Measurements from ENCODE around the gene KCNJ8. TPM values are rescaled to one million over a fixed set of nuclear protein-coding genes. Genes with fewer than 3 reads are reported as not detected.

Gene KCNJ8
- total RNA-seq, 1 experiment from 2014 or later = 0.77 TPM

- Histone ChIP-seq H3K9me3 (ENCODE audit: low read length) (no peaks in the 10 kb centered on the region), H3K9ac (ENCODE audit: low read length) (no peak overlapping the region), H3K4me2 (ENCODE audit: low read length) (no peak overlapping the region), H4K20me1 (ENCODE audit: low read length) (no peaks in the 10 kb centered on the region), H3F3A (ENCODE audit: low read length, unreplicated experiment) (no peaks in the 10 kb centered on the region), H3K4me3 (ENCODE audit: low read length) (no peak overlapping the region), H3K27ac (ENCODE audit: low read length) (no peak overlapping the region), H3K79me2 (ENCODE audit: low read length) (no peaks in the 10 kb centered on the region), H2AFZ (ENCODE audit: low read length) (no peak overlapping the region), H3K36me3 (ENCODE audit: low read depth, low read length) (no peaks in the 10 kb centered on the region), H3K27me3 (ENCODE audit: low read length) (no peaks in the 10 kb centered on the region), H3K4me1 (ENCODE audit: insufficient read depth, low read length) (no peaks in the 10 kb centered on the region), H3K9me2 (replicated peaks; ENCODE audit: low read length) (no peaks in the 10 kb centered on the region)
- TF ChIP-seq CTCF (conservative IDR thresholded peaks at IDR 0.05; ENCODE audit: low read depth, low read length) = no peak
- no TSS peak for BruUV-seq (replicated peaks)
- intact Hi-C loops (cut with micrococcal nuclease) = no loop called here
- DNase-seq = no peak
- POLR2A ChIA-PET (ENCODE audit: unreplicated experiment) = no interaction called here
- no peak for ATAC-seq
- CTCF ChIA-PET = no interaction called here
Measured at GRCh38 chr12:21809100-21809499, 34.6 kb upstream of the KCNJ8 start.

- no peaks in the 10 kb centered on the region for H3K9me2 ChIP-seq (replicated peaks; ENCODE audit: low read length)
- CTCF ChIA-PET = no interaction called here
- intact Hi-C loops (cut with micrococcal nuclease) = no loop called here
- H3K9me3 ChIP-seq (ENCODE audit: low read length) = no peaks in the 10 kb centered on the region
- no peak overlapping the region for H3K9ac ChIP-seq (ENCODE audit: low read length)
- BruUV-seq (replicated peaks) = no TSS peak
- no peak overlapping the region for H2AFZ ChIP-seq (ENCODE audit: low read length)
- ATAC-seq (no peak), DNase-seq (no peak)
- no peaks in the 10 kb centered on the region for H3K79me2 ChIP-seq (ENCODE audit: low read length)
- H3K4me2 ChIP-seq (ENCODE audit: low read length) = no peak overlapping the region
- H3K27me3 ChIP-seq (ENCODE audit: low read length) = no peaks in the 10 kb centered on the region
- no peak overlapping the region for H3K4me3 ChIP-seq (ENCODE audit: low read length)
- no peaks in the 10 kb centered on the region for H3K36me3 ChIP-seq (ENCODE audit: low read depth, low read length)
- POLR2A ChIA-PET (ENCODE audit: unreplicated experiment) = no interaction called here
- H4K20me1 ChIP-seq (ENCODE audit: low read length) = no peaks in the 10 kb centered on the region
- no peak overlapping the region for H3K27ac ChIP-seq (ENCODE audit: low read length)
- H3F3A ChIP-seq (ENCODE audit: low read length, unreplicated experiment) = no peaks in the 10 kb centered on the region
- no peaks in the 10 kb centered on the region for H3K4me1 ChIP-seq (ENCODE audit: insufficient read depth, low read length)
- TF ChIP-seq CTCF (conservative IDR thresholded peaks at IDR 0.05; ENCODE audit: low read depth, low read length) = no peak
- TF ChIP-seq EZH2 (IDR thresholded peaks at IDR 0.05; ENCODE audit: low read length, unreplicated experiment) = no peak
- no peak for TF ChIP-seq EZH2phosphoT487 (IDR thresholded peaks at IDR 0.05; ENCODE audit: borderline replicate concordance, low read length)
Measured at GRCh38 chr12:21806255-21806654, 31.7 kb upstream of the KCNJ8 start.

GRCh38 chr12:21801522-21802288 is 27.2 kb upstream of the KCNJ8 start:
- intact Hi-C loops (cut with micrococcal nuclease) = no loop called here
- H4K20me1 ChIP-seq (ENCODE audit: low read length) = no peaks in the 10 kb centered on the region
- no peaks in the 10 kb centered on the region for H3K36me3 ChIP-seq (ENCODE audit: low read depth, low read length)
- no peaks in the 10 kb centered on the region for H3K9me3 ChIP-seq (ENCODE audit: low read length)
- no peak for ATAC-seq
- no peak for DNase-seq
- H2AFZ ChIP-seq (ENCODE audit: low read length) = no peak overlapping the region
- no peak for TF ChIP-seq CTCF (conservative IDR thresholded peaks at IDR 0.05; ENCODE audit: low read depth, low read length)
- TF ChIP-seq EZH2phosphoT487 (IDR thresholded peaks at IDR 0.05; ENCODE audit: borderline replicate concordance, low read length) = no peak
- TF ChIP-seq EZH2 (IDR thresholded peaks at IDR 0.05; ENCODE audit: low read length, unreplicated experiment) = no peak
- H3K27me3 ChIP-seq (ENCODE audit: low read length) = no peaks in the 10 kb centered on the region
- no peaks in the 10 kb centered on the region for H3K9me2 ChIP-seq (replicated peaks; ENCODE audit: low read length)
- no peak overlapping the region for H3K27ac ChIP-seq (ENCODE audit: low read length)
- H3K4me3 ChIP-seq (ENCODE audit: low read length) = no peak overlapping the region
- no peaks in the 10 kb centered on the region for H3K4me1 ChIP-seq (ENCODE audit: insufficient read depth, low read length)
- ChIA-PET POLR2A (ENCODE audit: unreplicated experiment) (interaction anchor here (0.6 kb wide), 1 partner anchor 90 kb away, joined by 3 read pairs; no protein-coding TSS in a partner anchor), CTCF (no interaction called here)
- no peaks in the 10 kb centered on the region for H3F3A ChIP-seq (ENCODE audit: low read length, unreplicated experiment)
- no peaks in the 10 kb centered on the region for H3K79me2 ChIP-seq (ENCODE audit: low read length)
- no peak overlapping the region for H3K9ac ChIP-seq (ENCODE audit: low read length)
- no TSS peak for BruUV-seq (replicated peaks)
- no peak overlapping the region for H3K4me2 ChIP-seq (ENCODE audit: low read length)

All from PC-3 (cell line).